A673 (cell line): Measurements from ENCODE around the gene SLC22A13. TPM values are rescaled to one million over a fixed set of nuclear protein-coding genes. Genes with fewer than 3 reads are reported as not detected.
A peak's percentile ranks its signal among the peaks of the same experiment; 100 is the strongest.

Source experiments
- BruUV-seq: library from RNA; stranded (reverse); fragments of 400-500 nt; replicated peaks from 2 replicates; lab custom pipeline; 2021; lab: Mats Ljungman, UMichigan
- CTCF ChIA-PET: fragments of 300-600 bp; sonication (Branson Sonifier 250); formaldehyde crosslinking; loops from one replicate; lab custom pipeline; 2022; ENCODE audit warnings: antibody characterized with exemption; lab: Charles Lee
- POLR2A ChIA-PET: fragments of 300-600 bp; sonication (Branson Sonifier 250); formaldehyde crosslinking; loops from one replicate; lab custom pipeline; 2022; ENCODE audit warnings: antibody characterized with exemption; ENCODE audit not compliant: low non-redundant PET; lab: Charles Lee
- DNase-seq: peaks from one replicate; pipeline ENCODE4 v3.0.0-alpha.2; 2015; ENCODE audit warnings: low spot score
- H3K27ac ChIP-seq: fragments of 200-600 bp; sonication (generic); 2 replicates; pipeline ENCODE4 v1.5.1; 2016; ENCODE audit warnings: mixed run types, low read depth, mild to moderate bottlenecking, mixed read lengths, antibody characterized with exemption, low read length; ENCODE audit not compliant: poor library complexity, severe bottlenecking
- H3K27me3 ChIP-seq: fragments of 200-600 bp; sonication (generic); replicated peaks from 2 replicates; pipeline ENCODE4 v1.6.1; 2017; ENCODE audit warnings: mixed run types, low read depth, mild to moderate bottlenecking, mixed read lengths, antibody characterized with exemption, low read length; ENCODE audit not compliant: insufficient read depth, poor library complexity
- H3K36me3 ChIP-seq: fragments of 200-600 bp; sonication (generic); 2 replicates; pipeline ENCODE4 v1.6.1; 2016; ENCODE audit warnings: mixed run types, mild to moderate bottlenecking, mixed read lengths, antibody characterized with exemption, low read length; ENCODE audit not compliant: insufficient read depth, poor library complexity, severe bottlenecking
- H3K4me1 ChIP-seq: fragments of 200-600 bp; sonication (generic); 2 replicates; pipeline ENCODE4 v1.6.1; 2017; ENCODE audit warnings: mixed run types, mild to moderate bottlenecking, mixed read lengths, antibody characterized with exemption, low read length; ENCODE audit not compliant: insufficient read depth, poor library complexity, severe bottlenecking
- H3K4me3 ChIP-seq: fragments of 200-600 bp; sonication (generic); 2 replicates; pipeline ENCODE4 v1.5.1; 2016; ENCODE audit warnings: low read depth, mixed run types, mild to moderate bottlenecking, mixed read lengths, low read length; ENCODE audit not compliant: poor library complexity, severe bottlenecking
- H3K9me3 ChIP-seq: fragments of 200-600 bp; sonication (generic); 2 replicates; pipeline ENCODE4 v1.6.1; 2016; ENCODE audit warnings: mixed run types, low read depth, mild to moderate bottlenecking, mixed read lengths, antibody characterized with exemption, low read length; ENCODE audit not compliant: poor library complexity, severe bottlenecking
- CTCF ChIP-seq: fragments of 300-800, 200-600 bp; sonication (generic); conservative IDR thresholded peaks from 2 replicates; pipeline ENCODE4 v1.5.1; 2017; ENCODE audit warnings: low read depth, mild to moderate bottlenecking, antibody characterized with exemption, low read length, moderate library complexity, mixed read lengths
- EZH2 ChIP-seq: fragments of 200-600 bp; sonication (generic); IDR thresholded peaks from 2 replicates; pipeline ENCODE4 v1.6.1; 2017; ENCODE audit warnings: borderline replicate concordance, low read depth, mild to moderate bottlenecking, mixed read lengths, antibody characterized with exemption, low read length; ENCODE audit not compliant: poor library complexity, severe bottlenecking
- intact Hi-C: fragments of 100-400 bp; cut with micrococcal nuclease; formaldehyde crosslinking; loops from one replicate; pipeline ENCODE4 v1.10.0; 2022; ENCODE audit not compliant: unreplicated experiment
- total RNA-seq: library from RNA; stranded (reverse); gene quantifications from 2 replicates; pipeline ENCODE4 v1.2.3, GENCODE V29; 2021

Gene SLC22A13
- total RNA-seq, 1 experiment from 2014 or later: 1.1 TPM

GRCh38 chr3:38247366-38248035 lies 18.1 kb upstream of the SLC22A13 start:
- Histone ChIP-seq H3K27ac (no peak overlapping the region), H3K4me3 (no peak overlapping the region), H3K9me3 (no peaks in the 10 kb centered on the region), H3K27me3 (no peaks in the 10 kb centered on the region), H3K4me1 (no peaks in the 10 kb centered on the region), H3K36me3 (peaks cover 23% of the 10 kb centered on the region)
- intact Hi-C loops: no loop called here
- ChIA-PET POLR2A (no interaction called here), CTCF (no interaction called here)
- no TSS peak for BruUV-seq
- peak; percentile 10 for DNase-seq
- TF ChIP-seq EZH2: no peak
- TF ChIP-seq CTCF: no peak

- H3K4me1 ChIP-seq: no peaks in the 10 kb centered on the region
- TF ChIP-seq CTCF (no peak), EZH2 (no peak)
- no TSS peak for BruUV-seq
- intact Hi-C loops: no loop called here
- CTCF ChIA-PET: no interaction called here
- no peak for DNase-seq
- no peaks in the 10 kb centered on the region for H3K9me3 ChIP-seq
- H3K27ac ChIP-seq: no peak overlapping the region
- no peak overlapping the region for H3K4me3 ChIP-seq
- H3K36me3 ChIP-seq: peaks cover 34% of the 10 kb centered on the region
- POLR2A ChIA-PET: no interaction called here
- H3K27me3 ChIP-seq: no peaks in the 10 kb centered on the region
Measured at GRCh38 chr3:38250198-38250597, 15.4 kb upstream of the SLC22A13 start.

- Histone ChIP-seq H3K4me3 (no peak overlapping the region), H3K36me3 (peaks cover 34% of the 10 kb centered on the region), H3K9me3 (no peaks in the 10 kb centered on the region), H3K27ac (no peak overlapping the region), H3K4me1 (no peaks in the 10 kb centered on the region), H3K27me3 (no peaks in the 10 kb centered on the region)
- no peak for DNase-seq
- no TSS peak for BruUV-seq
- intact Hi-C loops: no loop called here
- ChIA-PET CTCF (no interaction called here), POLR2A (no interaction called here)
- TF ChIP-seq CTCF (no peak), EZH2 (no peak)
Measured at GRCh38 chr3:38251197-38251596, 14.4 kb upstream of the SLC22A13 start.
